Thyroid gland (tissue), 4 donors: ENCODE measurements around the gene ZNF606. TPM values are rescaled to one million over a fixed set of nuclear protein-coding genes. Genes with fewer than 3 reads are reported as not detected.

Experiments used
- DNase-seq, 2 donors: peaks; one replicate each; pipeline ENCODE4 v3.0.0-alpha.2; 2019
- H3K27ac ChIP-seq, 3 donors: fragments of 200-600 bp; sonication (generic); 1 replicate in 2 of 3; 2 replicates in 1 of 3; pipeline ENCODE4 v1.5.1; 2016 to 2019; ENCODE audit warnings: mild to moderate bottlenecking in 1 of 3, moderate library complexity in 1 of 3
- H3K27me3 ChIP-seq: fragments of 200-600 bp; sonication (generic); one replicate; pipeline ENCODE4 v1.5.1; 2019
- H3K36me3 ChIP-seq, 2 donors: fragments of 200-600 bp; sonication (generic); one replicate each; pipeline ENCODE4 v1.5.1; 2016 to 2019
- H3K4me1 ChIP-seq, 2 donors: fragments of 200-600 bp; sonication (generic); one replicate each; pipeline ENCODE4 v1.5.1; 2017 to 2019
- H3K4me3 ChIP-seq, 3 donors: fragments of 200-600 bp; sonication (generic); replicated peaks in 1 of 3; 1 replicate in 2 of 3; 2 replicates in 1 of 3; pipeline ENCODE4 v1.5.1; 2016; ENCODE audit warnings: mild to moderate bottlenecking in 1 of 3
- H3K9me3 ChIP-seq: fragments of 200-600 bp; sonication (generic); one replicate; pipeline ENCODE4 v1.5.1; 2017
- CTCF ChIP-seq, 6 experiments: fragments of 200-600 bp in 3 of 6; fragments of 450-650 bp in 3 of 6; sonication (generic) in 3 of 6; IDR thresholded peaks; one replicate each; pipeline ENCODE4 v1.5.1; 2016 to 2019; ENCODE audit warnings: antibody characterized with exemption in 6 of 6, mild to moderate bottlenecking in 2 of 6, inconsistent platforms in 1 of 6, moderate library complexity in 1 of 6
- POLR2A ChIP-seq, 2 donors: fragments of 450-650 bp; IDR thresholded peaks; one replicate each; pipeline ENCODE4 v1.6.1; 2017; ENCODE audit warnings: antibody characterized with exemption in 2 of 2, mild to moderate bottlenecking in 2 of 2, moderate library complexity in 1 of 2
- WGBS, 2 donors: methylation state at CpG; one replicate each; pipeline ENCODE4 v1.1.5; 2017; 5-methylcytosine and 5-hydroxymethylcytosine counted together
- intact Hi-C: fragments of 100-400 bp; cut with DNase I; formaldehyde crosslinking; loops from one replicate; pipeline ENCODE4 v1.15.1; 2023
- total RNA-seq, 4 donors: library from RNA; depleted of rRNA; stranded (reverse); fragments of >200 nt; gene quantifications; one replicate each; pipeline ENCODE4 v1.2.3, GENCODE V29; 2016

Gene ZNF606
- total RNA-seq: 10 to 100 TPM; 30.2 to 60.4 (median 38.6) TPM

GRCh38 chr19:58002384-58003173 is at the start of gene ZNF606:
TSS of gene ZNF606 (minus strand) at chr19:58002820. CDS start at chr19:58001319, 1,501 bp downstream.
- peak; percentile 87 to 89 for DNase-seq
- Histone ChIP-seq H3K36me3 (peaks cover 16 to 46% of the 10 kb centered on the region in 2 donors), H3K9me3 (no peaks in the 10 kb centered on the region), H3K27me3 (no peaks in the 10 kb centered on the region), H3K27ac (peak within 1 kb of the TSS; percentile 83 to 86 (median 84)), H3K4me1 (peaks cover 20 to 26% of the 10 kb centered on the region in 2 donors), H3K4me3 (peak within 1 kb of the TSS; percentile 57 to 75 (median 68))
- TF ChIP-seq CTCF (IDR thresholded peaks at IDR 0.05): no peak
- peak in 1 of 2 donors; percentile 89 for TF ChIP-seq POLR2A (IDR thresholded peaks at IDR 0.05)
- 1% methylated on average over 19 to 29 of the region's 91 CpGs for WGBS, 2 donors
- intact Hi-C loops: no loop called here

GRCh38 chr19:58052256-58052655 is 49.6 kb upstream of the ZNF606 start:
- DNase-seq: no peak
- Histone ChIP-seq H3K36me3 (no peaks in the 10 kb centered on the region), H3K27ac (no peak overlapping the region), H3K4me3 (no peak overlapping the region), H3K4me1 (peaks cover 0 to 15% of the 10 kb centered on the region in 2 donors), H3K27me3 (no peaks in the 10 kb centered on the region), H3K9me3 (no peaks in the 10 kb centered on the region)
- intact Hi-C loops: no loop called here
- TF ChIP-seq POLR2A (IDR thresholded peaks at IDR 0.05) (no peak), CTCF (IDR thresholded peaks at IDR 0.05) (no peak)
- WGBS, 2 donors: 96 to 97% methylated on average over 14 to 16 of the region's 16 CpGs

- TF ChIP-seq POLR2A (IDR thresholded peaks at IDR 0.05) (no peak), CTCF (IDR thresholded peaks at IDR 0.05) (no peak)
- H3K27ac ChIP-seq: no peak overlapping the region
- no peaks in the 10 kb centered on the region for H3K27me3 ChIP-seq
- intact Hi-C loops: no loop called here
- H3K9me3 ChIP-seq: no peaks in the 10 kb centered on the region
- H3K36me3 ChIP-seq: no peaks in the 10 kb centered on the region
- no peak for DNase-seq
- no peaks in the 10 kb centered on the region for H3K4me1 ChIP-seq
- H3K4me3 ChIP-seq: no peak overlapping the region
- 91 to 94% methylated on average over 7 to 8 of the region's 12 CpGs for WGBS, 2 donors
Measured at GRCh38 chr19:58047672-58048071, 45.1 kb upstream of the ZNF606 start.

GRCh38 chr19:58046856-58047255 is 44.2 kb upstream of the ZNF606 start:
- WGBS, 2 donors: 92 to 100% methylated on average over 2 to 7 of the region's 7 CpGs
- Histone ChIP-seq H3K9me3 (no peaks in the 10 kb centered on the region), H3K4me3 (no peak overlapping the region), H3K36me3 (no peaks in the 10 kb centered on the region), H3K4me1 (no peaks in the 10 kb centered on the region), H3K27ac (no peak overlapping the region), H3K27me3 (no peaks in the 10 kb centered on the region)
- intact Hi-C loops: no loop called here
- no peak for DNase-seq
- TF ChIP-seq POLR2A (IDR thresholded peaks at IDR 0.05) (no peak), CTCF (IDR thresholded peaks at IDR 0.05) (no peak)

- no peaks in the 10 kb centered on the region for H3K36me3 ChIP-seq
- TF ChIP-seq CTCF (IDR thresholded peaks at IDR 0.05) (no peak), POLR2A (IDR thresholded peaks at IDR 0.05) (no peak)
- no peaks in the 10 kb centered on the region for H3K27me3 ChIP-seq
- H3K9me3 ChIP-seq: no peaks in the 10 kb centered on the region
- 97 to 98% methylated on average over 24 of the region's 24 CpGs for WGBS, 2 donors
- no peaks in the 10 kb centered on the region for H3K4me1 ChIP-seq
- H3K27ac ChIP-seq: no peak overlapping the region
- H3K4me3 ChIP-seq: no peak overlapping the region
- DNase-seq: no peak
- intact Hi-C loops: no loop called here
Measured at GRCh38 chr19:58045411-58046050, 42.9 kb upstream of the ZNF606 start.
